ENCODE data around the gene UGT3A1. TPM values are rescaled to one million over a fixed set of nuclear protein-coding genes. Genes with fewer than 3 reads are reported as not detected.

UGT3A1 gene
- polyA plus RNA-seq, 1 of the 3 experiments (the other 2 are of a cell fraction) = not detected

GRCh38 chr5:36017004-36017403 is 25.8 kb upstream of the UGT3A1 start:
- H3K27ac ChIP-seq (ENCODE audit: low read depth in 2 of 2, low read length in 1 of 2) = no peak overlapping the region
- WGBS (ENCODE audit: low lambda C conversion rate) = 0% methylated on average over 1 of the region's 1 CpG
- TF ChIP-seq ZBTB33 (IDR thresholded peaks at IDR 0.05; ENCODE audit: borderline replicate concordance, low read depth) (no peak), JUND (IDR thresholded peaks at IDR 0.05) (no peak), CHD2 (IDR thresholded peaks at IDR 0.05; ENCODE audit: low read length, partially characterized antibody) (no peak), EP300 (IDR thresholded peaks at IDR 0.05; ENCODE audit: borderline replicate concordance in 1 of 2, low read depth in 1 of 2, low read length in 1 of 2) (no peak)

GRCh38 chr5:36013182-36013581 is 22.0 kb upstream of the UGT3A1 start:
- no peaks in the 10 kb centered on the region for H3K36me3 ChIP-seq (replicated peaks in 1 of 2; ENCODE audit: control insufficient read depth in 1 of 2, insufficient read depth in 2 of 2, low read length in 1 of 2)
- no peak overlapping the region for H3K9ac ChIP-seq
- H3K9me3 ChIP-seq = no peaks in the 10 kb centered on the region
- no peak overlapping the region for H2AFZ ChIP-seq (ENCODE audit: low read depth)
- no peaks in the 10 kb centered on the region for H3K9me2 ChIP-seq
- no peak for DNase-seq
- ChIA-PET CTCF (no interaction called here), POLR2A (no interaction called here)
- no peaks in the 10 kb centered on the region for H3K79me2 ChIP-seq (ENCODE audit: insufficient read depth)
- H3K4me2 ChIP-seq = no peak overlapping the region
- no peaks in the 10 kb centered on the region for H3K4me1 ChIP-seq (ENCODE audit: control insufficient read depth in 1 of 2, insufficient read depth in 2 of 2, low read depth in 1 of 2, low read length in 1 of 2)
- no peaks in the 10 kb centered on the region for H4K20me1 ChIP-seq (ENCODE audit: insufficient read depth)
- H3F3A ChIP-seq (replicated peaks; ENCODE audit: insufficient read depth) = no peaks in the 10 kb centered on the region
- no peak overlapping the region for H3K27ac ChIP-seq (ENCODE audit: low read depth in 2 of 2, low read length in 1 of 2)
- H3K27me3 ChIP-seq (ENCODE audit: insufficient read depth) = no peaks in the 10 kb centered on the region
- TF ChIP-seq USF1 (IDR thresholded peaks at IDR 0.05; ENCODE audit: borderline replicate concordance, low read depth) (no peak), EP300 (IDR thresholded peaks at IDR 0.05; ENCODE audit: borderline replicate concordance in 1 of 2, low read depth in 1 of 2, low read length in 1 of 2) (no peak), GATA2 (CRISPR knock-in tag; IDR thresholded peaks at IDR 0.05) (no peak), CHD2 (IDR thresholded peaks at IDR 0.05; ENCODE audit: low read length, partially characterized antibody) (no peak), FOXM1 (IDR thresholded peaks at IDR 0.05; ENCODE audit: low read depth) (no peak), MEF2A (IDR thresholded peaks at IDR 0.05; ENCODE audit: borderline replicate concordance, low read depth) (no peak), YY1 (IDR thresholded peaks at IDR 0.05; ENCODE audit: low read depth) (no peak), PBX3 (IDR thresholded peaks at IDR 0.05) (no peak), RXRA (IDR thresholded peaks at IDR 0.05; ENCODE audit: borderline replicate concordance, low read depth) (no peak), SMC3 (IDR thresholded peaks at IDR 0.05; ENCODE audit: low read depth, low read length) (no peak), NFIC (IDR thresholded peaks at IDR 0.05; ENCODE audit: borderline replicate concordance) (no peak), NRF1 (IDR thresholded peaks at IDR 0.05; ENCODE audit: low read depth, low read length) (no peak), GABPA (IDR thresholded peaks at IDR 0.05; ENCODE audit: low read depth) (no peak), TAF1 (IDR thresholded peaks at IDR 0.05; ENCODE audit: borderline replicate concordance, low read depth, low read length) (no peak)
- WGBS (ENCODE audit: low lambda C conversion rate) = 2% methylated on average over 2 of the region's 2 CpGs
- H3K4me3 ChIP-seq (ENCODE audit: low read depth in 2 of 2, low read length in 1 of 2) = no peak overlapping the region

More at GRCh38 chr5:36017004-36017403, 25.8 kb upstream of the UGT3A1 start:
- Histone ChIP-seq H3K27me3 (ENCODE audit: insufficient read depth) (no peaks in the 10 kb centered on the region), H3K4me2 (no peak overlapping the region), H3K9me2 (no peaks in the 10 kb centered on the region), H3K4me3 (ENCODE audit: low read depth in 2 of 2, low read length in 1 of 2) (no peak overlapping the region), H3K9ac (no peak overlapping the region), H3K9me3 (no peaks in the 10 kb centered on the region), H3K79me2 (ENCODE audit: insufficient read depth) (no peaks in the 10 kb centered on the region), H4K20me1 (ENCODE audit: insufficient read depth) (no peaks in the 10 kb centered on the region), H3F3A (replicated peaks; ENCODE audit: insufficient read depth) (no peaks in the 10 kb centered on the region), H3K4me1 (ENCODE audit: control insufficient read depth in 1 of 2, insufficient read depth in 2 of 2, low read depth in 1 of 2, low read length in 1 of 2) (no peaks in the 10 kb centered on the region), H3K36me3 (replicated peaks in 1 of 2; ENCODE audit: control insufficient read depth in 1 of 2, insufficient read depth in 2 of 2, low read length in 1 of 2) (no peaks in the 10 kb centered on the region), H2AFZ (ENCODE audit: low read depth) (no peak overlapping the region)
- POLR2A ChIA-PET = no interaction called here
- no peak for DNase-seq
- CTCF ChIA-PET = no interaction called here
